Activated naive CD8-positive, alpha-beta T cell (primary cell): Measurements from ENCODE around the gene HECTD1.
"Not testable (repeated sequence)": the region's sequence is repeated elsewhere in the genome, so short reads cannot be mapped to it uniquely, and the experiment has no call there.

Experiments used
- H3K27ac Mint-ChIP-seq: one replicate; pipeline ENCODE4 v1.8.0; 2021; ENCODE audit warnings: mixed read lengths
- H3K27me3 Mint-ChIP-seq: one replicate; pipeline ENCODE4 v1.8.0; 2021; ENCODE audit warnings: mixed read lengths
- H3K36me3 Mint-ChIP-seq: one replicate; pipeline ENCODE4 v1.8.0; 2021; ENCODE audit warnings: mixed read lengths
- H3K4me1 Mint-ChIP-seq: one replicate; pipeline ENCODE4 v1.8.0; 2021; ENCODE audit warnings: low read depth, mixed read lengths
- H3K4me3 Mint-ChIP-seq: one replicate; pipeline ENCODE4 v1.8.0; 2021; ENCODE audit warnings: mild to moderate bottlenecking, mixed read lengths
- H3K9me3 Mint-ChIP-seq: one replicate; pipeline ENCODE4 v1.8.0; 2021; ENCODE audit warnings: low read depth, mixed read lengths

The HECTD1 gene

GRCh38 chr14:31124197-31124596, 83.4 kb downstream of the HECTD1 start:
- peak overlapping the region; percentile 59 for H3K27ac Mint-ChIP-seq
- peaks cover 32% of the 10 kb centered on the region for H3K36me3 Mint-ChIP-seq
- H3K4me3 Mint-ChIP-seq = peak overlapping the region; percentile 73
- no peaks in the 10 kb centered on the region for H3K27me3 Mint-ChIP-seq
- H3K9me3 Mint-ChIP-seq = no peaks in the 10 kb centered on the region
- peaks cover 41% of the 10 kb centered on the region for H3K4me1 Mint-ChIP-seq

GRCh38 chr14:31122921-31123320, 84.7 kb downstream of the HECTD1 start:
- Mint-ChIP-seq H3K27me3 (no peaks in the 10 kb centered on the region), H3K27ac (no peak overlapping the region), H3K36me3 (peaks cover 30% of the 10 kb centered on the region), H3K9me3 (no peaks in the 10 kb centered on the region), H3K4me1 (peaks cover 31% of the 10 kb centered on the region), H3K4me3 (peak overlapping the region; percentile 21)

- Mint-ChIP-seq H3K36me3 (peaks cover 27% of the 10 kb centered on the region), H3K9me3 (no peaks in the 10 kb centered on the region), H3K4me1 (peaks cover 26% of the 10 kb centered on the region), H3K27ac (no peak overlapping the region), H3K4me3 (no peak overlapping the region), H3K27me3 (no peaks in the 10 kb centered on the region)
Measured at GRCh38 chr14:31122098-31122611, 85.4 kb downstream of the HECTD1 start.

GRCh38 chr14:31118892-31119291, 88.7 kb downstream of the HECTD1 start:
- no peak overlapping the region for H3K27ac Mint-ChIP-seq

GRCh38 chr14:31113794-31114193, 93.8 kb downstream of the HECTD1 start:
- no peaks in the 10 kb centered on the region for H3K9me3 Mint-ChIP-seq
- H3K27me3 Mint-ChIP-seq = no peaks in the 10 kb centered on the region
- no peak overlapping the region for H3K4me3 Mint-ChIP-seq
- no peak overlapping the region for H3K27ac Mint-ChIP-seq
- peaks cover 5% of the 10 kb centered on the region for H3K36me3 Mint-ChIP-seq
- no peaks in the 10 kb centered on the region for H3K4me1 Mint-ChIP-seq

More at GRCh38 chr14:31118892-31119291, 88.7 kb downstream of the HECTD1 start:
- no peaks in the 10 kb centered on the region for H3K9me3 Mint-ChIP-seq
- H3K4me1 Mint-ChIP-seq = peaks cover 13% of the 10 kb centered on the region
- H3K27me3 Mint-ChIP-seq = no peaks in the 10 kb centered on the region
- no peak overlapping the region for H3K4me3 Mint-ChIP-seq
- H3K36me3 Mint-ChIP-seq = peaks cover 25% of the 10 kb centered on the region

GRCh38 chr14:31110872-31111271, 96.7 kb downstream of the HECTD1 start:
- Mint-ChIP-seq H3K27ac (no peak overlapping the region), H3K4me1 (peaks cover 5% of the 10 kb centered on the region), H3K27me3 (no peaks in the 10 kb centered on the region), H3K36me3 (peaks cover 6% of the 10 kb centered on the region), H3K4me3 (no peak overlapping the region), H3K9me3 (no peaks in the 10 kb centered on the region)

GRCh38 chr14:31109257-31109656, 98.3 kb downstream of the HECTD1 start:
- no peaks in the 10 kb centered on the region for H3K9me3 Mint-ChIP-seq
- no peak overlapping the region for H3K4me3 Mint-ChIP-seq
- H3K36me3 Mint-ChIP-seq = peaks cover 11% of the 10 kb centered on the region
- H3K27me3 Mint-ChIP-seq = no peaks in the 10 kb centered on the region
- H3K27ac Mint-ChIP-seq = no peak overlapping the region
- peaks cover 7% of the 10 kb centered on the region for H3K4me1 Mint-ChIP-seq

- H3K4me1 Mint-ChIP-seq = peaks cover 7% of the 10 kb centered on the region
- no peaks in the 10 kb centered on the region for H3K27me3 Mint-ChIP-seq
- H3K9me3 Mint-ChIP-seq = no peaks in the 10 kb centered on the region
- peak overlapping the region; percentile 42 for H3K27ac Mint-ChIP-seq
- H3K4me3 Mint-ChIP-seq = no peak overlapping the region
- peaks cover 21% of the 10 kb centered on the region for H3K36me3 Mint-ChIP-seq
Measured at GRCh38 chr14:31106768-31107167, 100.8 kb downstream of the HECTD1 start.

GRCh38 chr14:31097081-31097480, 110.5 kb downstream of the HECTD1 start:
- Mint-ChIP-seq H3K27me3 (no peaks in the 10 kb centered on the region), H3K4me1 (no peaks in the 10 kb centered on the region), H3K27ac (no peak overlapping the region), H3K36me3 (peaks cover 6% of the 10 kb centered on the region), H3K9me3 (no peaks in the 10 kb centered on the region), H3K4me3 (no peak overlapping the region)

GRCh38 chr14:31096255-31096654, 111.3 kb downstream of the HECTD1 start:
- Mint-ChIP-seq H3K27ac (no peak overlapping the region), H3K4me3 (no peak overlapping the region), H3K4me1 (no peaks in the 10 kb centered on the region), H3K36me3 (peaks cover 6% of the 10 kb centered on the region), H3K27me3 (no peaks in the 10 kb centered on the region), H3K9me3 (no peaks in the 10 kb centered on the region)

- not testable (repeated sequence) for H3K4me3 Mint-ChIP-seq, H3K27ac Mint-ChIP-seq, H3K36me3 Mint-ChIP-seq, H3K27me3 Mint-ChIP-seq, H3K9me3 Mint-ChIP-seq, H3K4me1 Mint-ChIP-seq
Measured at GRCh38 chr14:31095817-31096216, 111.8 kb downstream of the HECTD1 start.

GRCh38 chr14:31093884-31094839, 113.4 kb downstream of the HECTD1 start:
- H3K36me3 Mint-ChIP-seq, H3K4me1 Mint-ChIP-seq, H3K9me3 Mint-ChIP-seq, H3K4me3 Mint-ChIP-seq, H3K27ac Mint-ChIP-seq, H3K27me3 Mint-ChIP-seq: not testable (repeated sequence)

GRCh38 chr14:31092160-31092708, 115.4 kb downstream of the HECTD1 start:
- no peaks in the 10 kb centered on the region for H3K9me3 Mint-ChIP-seq
- no peaks in the 10 kb centered on the region for H3K27me3 Mint-ChIP-seq
- H3K36me3 Mint-ChIP-seq = no peaks in the 10 kb centered on the region
- H3K27ac Mint-ChIP-seq = no peak overlapping the region
- no peak overlapping the region for H3K4me3 Mint-ChIP-seq
- H3K4me1 Mint-ChIP-seq = no peaks in the 10 kb centered on the region

GRCh38 chr14:31090883-31091764, 116.5 kb downstream of the HECTD1 start:
- Mint-ChIP-seq H3K27me3 (no peaks in the 10 kb centered on the region), H3K9me3 (no peaks in the 10 kb centered on the region), H3K4me1 (no peaks in the 10 kb centered on the region), H3K36me3 (no peaks in the 10 kb centered on the region), H3K4me3 (no peak overlapping the region), H3K27ac (no peak overlapping the region)

- H3K4me1 Mint-ChIP-seq, H3K27ac Mint-ChIP-seq, H3K36me3 Mint-ChIP-seq, H3K27me3 Mint-ChIP-seq, H3K9me3 Mint-ChIP-seq, H3K4me3 Mint-ChIP-seq: not testable (repeated sequence)
Measured at GRCh38 chr14:31086466-31086865, 121.1 kb downstream of the HECTD1 start.
